Calu3 (cell line): ENCODE measurements around the gene SUMO2. TPM values are rescaled to one million over a fixed set of nuclear protein-coding genes. Genes with fewer than 3 reads are reported as not detected.
A peak's percentile ranks its signal among the peaks of the same experiment; 100 is the strongest.

Experiments used
- BruUV-seq: library from RNA; stranded (reverse); fragments of 400-500 nt; replicated peaks from 2 replicates; lab custom pipeline; 2021; lab: Mats Ljungman, UMichigan
- CTCF ChIA-PET: fragments of 300-600 bp; sonication (Branson Sonifier 250); formaldehyde crosslinking; loops from one replicate; lab custom pipeline; 2022; ENCODE audit warnings: antibody characterized with exemption; lab: Charles Lee
- DNase-seq: peaks from one replicate; pipeline ENCODE4 v3.0.0; 2022
- H3K27ac Mint-ChIP-seq: one replicate; pipeline ENCODE4 v1.8.0; 2022; ENCODE audit warnings: mixed read lengths; ENCODE audit not compliant: unreplicated experiment
- H3K27me3 Mint-ChIP-seq: one replicate; pipeline ENCODE4 v1.8.0; 2022; ENCODE audit warnings: mixed read lengths; ENCODE audit not compliant: unreplicated experiment
- H3K36me3 Mint-ChIP-seq: one replicate; pipeline ENCODE4 v1.8.0; 2022; ENCODE audit warnings: mild to moderate bottlenecking, moderate library complexity, mixed read lengths; ENCODE audit not compliant: insufficient read depth, unreplicated experiment
- H3K4me1 Mint-ChIP-seq: one replicate; pipeline ENCODE4 v1.8.0; 2022; ENCODE audit warnings: mild to moderate bottlenecking, low read depth, mixed read lengths; ENCODE audit not compliant: unreplicated experiment
- H3K4me3 Mint-ChIP-seq: one replicate; pipeline ENCODE4 v1.8.0; 2022; ENCODE audit warnings: mild to moderate bottlenecking, low read depth, moderate library complexity, mixed read lengths; ENCODE audit not compliant: unreplicated experiment
- H3K9me3 Mint-ChIP-seq: one replicate; pipeline ENCODE4 v1.8.0; 2022; ENCODE audit warnings: low read depth, mixed read lengths; ENCODE audit not compliant: unreplicated experiment
- intact Hi-C: fragments of 100-400 bp; cut with micrococcal nuclease; formaldehyde crosslinking; loops from one replicate; pipeline ENCODE4 v1.10.0; 2022; ENCODE audit not compliant: unreplicated experiment
- total RNA-seq: library from RNA; stranded (reverse); gene quantifications from 2 replicates; pipeline ENCODE4 v1.2.3, GENCODE V29; 2022
- TF ChIP-seq, protein P1 (sequence below): fragments of 200-600 bp; IDR thresholded peaks from one replicate; pipeline ENCODE4 v1.8.0; 2022; ENCODE audit warnings: antibody characterized with exemption; ENCODE audit not compliant: unreplicated experiment

The SUMO2 gene
- total RNA-seq, 1 experiment from 2014 or later = 429 TPM

DNA sequence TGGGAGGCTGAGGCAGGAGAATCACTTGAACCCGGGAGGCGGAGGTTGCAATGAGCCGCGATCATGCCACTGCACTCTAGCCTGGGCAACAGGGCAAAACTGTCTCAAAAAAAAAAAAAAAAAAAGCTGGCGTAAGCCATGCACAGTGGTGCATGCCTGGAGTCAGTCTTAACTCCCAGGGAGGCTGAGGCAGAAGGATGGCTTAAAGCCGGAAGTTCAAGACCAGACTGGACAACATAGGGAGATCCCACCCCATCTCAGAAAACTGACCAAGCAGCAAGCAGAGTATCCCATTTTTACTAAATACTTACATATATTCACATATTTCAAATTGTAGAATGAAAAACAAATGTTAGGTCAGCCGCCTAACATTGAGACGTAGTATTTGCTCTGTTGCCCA, 55.8 kb downstream of the SUMO2 start:
- peaks cover 31% of the 10 kb centered on the region for H3K4me1 Mint-ChIP-seq
- intact Hi-C loops = no loop called here
- TF ChIP-seq, protein P1, sequence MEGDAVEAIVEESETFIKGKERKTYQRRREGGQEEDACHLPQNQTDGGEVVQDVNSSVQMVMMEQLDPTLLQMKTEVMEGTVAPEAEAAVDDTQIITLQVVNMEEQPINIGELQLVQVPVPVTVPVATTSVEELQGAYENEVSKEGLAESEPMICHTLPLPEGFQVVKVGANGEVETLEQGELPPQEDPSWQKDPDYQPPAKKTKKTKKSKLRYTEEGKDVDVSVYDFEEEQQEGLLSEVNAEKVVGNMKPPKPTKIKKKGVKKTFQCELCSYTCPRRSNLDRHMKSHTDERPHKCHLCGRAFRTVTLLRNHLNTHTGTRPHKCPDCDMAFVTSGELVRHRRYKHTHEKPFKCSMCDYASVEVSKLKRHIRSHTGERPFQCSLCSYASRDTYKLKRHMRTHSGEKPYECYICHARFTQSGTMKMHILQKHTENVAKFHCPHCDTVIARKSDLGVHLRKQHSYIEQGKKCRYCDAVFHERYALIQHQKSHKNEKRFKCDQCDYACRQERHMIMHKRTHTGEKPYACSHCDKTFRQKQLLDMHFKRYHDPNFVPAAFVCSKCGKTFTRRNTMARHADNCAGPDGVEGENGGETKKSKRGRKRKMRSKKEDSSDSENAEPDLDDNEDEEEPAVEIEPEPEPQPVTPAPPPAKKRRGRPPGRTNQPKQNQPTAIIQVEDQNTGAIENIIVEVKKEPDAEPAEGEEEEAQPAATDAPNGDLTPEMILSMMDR = no peak
- H3K27ac Mint-ChIP-seq = no peak overlapping the region
- CTCF ChIA-PET = interaction anchor here (0.6 to 0.7 kb wide), 3 partner anchors 41 to 656 kb away, joined by 3 to 5 read pairs (median 4); no protein-coding TSS in a partner anchor
- no peaks in the 10 kb centered on the region for H3K27me3 Mint-ChIP-seq
- BruUV-seq = no TSS peak
- no peak overlapping the region for H3K4me3 Mint-ChIP-seq
- H3K9me3 Mint-ChIP-seq = no peaks in the 10 kb centered on the region
- DNase-seq = no peak
- peaks cover 55% of the 10 kb centered on the region for H3K36me3 Mint-ChIP-seq

DNA sequence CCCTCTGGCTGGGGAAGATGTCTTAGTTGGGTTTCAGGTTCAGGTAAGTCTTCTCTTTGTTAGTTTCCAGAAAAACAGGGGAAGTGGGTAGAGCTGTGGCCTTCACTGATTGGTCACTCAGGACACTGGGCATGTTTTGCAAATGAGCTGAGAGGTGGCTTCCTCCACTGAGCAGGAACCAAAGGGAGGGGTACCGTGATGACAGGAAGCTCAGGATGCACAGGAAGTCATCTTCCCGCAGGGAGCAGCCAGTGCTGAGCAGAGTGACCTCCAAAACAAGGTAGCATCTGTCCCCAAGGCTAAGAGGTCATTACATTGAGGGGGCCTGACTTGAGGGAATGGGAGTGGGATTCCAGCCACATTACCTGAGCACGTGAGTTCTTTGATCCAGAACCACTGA, 56.8 kb downstream of the SUMO2 start:
- H3K4me1 Mint-ChIP-seq = peaks cover 33% of the 10 kb centered on the region
- DNase-seq = no peak
- peak overlapping the region; percentile 17 for H3K27ac Mint-ChIP-seq
- no peaks in the 10 kb centered on the region for H3K27me3 Mint-ChIP-seq
- peaks cover 53% of the 10 kb centered on the region for H3K36me3 Mint-ChIP-seq
- intact Hi-C loops = no loop called here
- H3K4me3 Mint-ChIP-seq = no peak overlapping the region
- TF ChIP-seq, protein P1 = no peak
- CTCF ChIA-PET = no interaction called here
- no peaks in the 10 kb centered on the region for H3K9me3 Mint-ChIP-seq
- BruUV-seq = no TSS peak

DNA sequence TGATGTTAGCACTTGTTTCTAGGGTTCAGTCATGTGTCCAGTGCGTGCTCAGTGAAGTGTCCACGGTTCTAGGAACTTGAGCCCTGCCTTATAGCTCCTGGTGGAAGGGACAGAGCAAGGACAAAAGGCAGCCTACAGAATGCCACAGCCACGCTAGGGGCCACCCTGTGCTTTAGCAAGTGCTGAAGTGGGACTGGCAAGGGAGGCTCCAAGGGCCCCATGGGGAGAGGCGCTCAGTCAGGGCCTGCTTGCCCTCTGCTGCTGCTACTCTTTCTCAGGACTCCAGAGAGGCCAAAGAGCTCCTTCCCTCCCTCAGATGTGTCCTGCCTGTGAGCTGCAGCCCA, 58.0 kb downstream of the SUMO2 start:
- Mint-ChIP-seq H3K9me3 (no peaks in the 10 kb centered on the region), H3K27me3 (no peaks in the 10 kb centered on the region), H3K27ac (peak overlapping the region; percentile 93), H3K4me3 (peak overlapping the region; percentile 53), H3K36me3 (peaks cover 55% of the 10 kb centered on the region), H3K4me1 (peaks cover 34% of the 10 kb centered on the region)
- peak; percentile 30 for DNase-seq
- TF ChIP-seq, protein P1 = no peak
- CTCF ChIA-PET = interaction anchor here (0.6 to 1.8 kb wide), 6 partner anchors 11 to 146 kb away, joined by 3 to 12 read pairs (median 4); partner anchors contain the start of genes MIF4GD and NUP85
- intact Hi-C loops = no loop called here
- TSS peak; percentile 91 for BruUV-seq

DNA sequence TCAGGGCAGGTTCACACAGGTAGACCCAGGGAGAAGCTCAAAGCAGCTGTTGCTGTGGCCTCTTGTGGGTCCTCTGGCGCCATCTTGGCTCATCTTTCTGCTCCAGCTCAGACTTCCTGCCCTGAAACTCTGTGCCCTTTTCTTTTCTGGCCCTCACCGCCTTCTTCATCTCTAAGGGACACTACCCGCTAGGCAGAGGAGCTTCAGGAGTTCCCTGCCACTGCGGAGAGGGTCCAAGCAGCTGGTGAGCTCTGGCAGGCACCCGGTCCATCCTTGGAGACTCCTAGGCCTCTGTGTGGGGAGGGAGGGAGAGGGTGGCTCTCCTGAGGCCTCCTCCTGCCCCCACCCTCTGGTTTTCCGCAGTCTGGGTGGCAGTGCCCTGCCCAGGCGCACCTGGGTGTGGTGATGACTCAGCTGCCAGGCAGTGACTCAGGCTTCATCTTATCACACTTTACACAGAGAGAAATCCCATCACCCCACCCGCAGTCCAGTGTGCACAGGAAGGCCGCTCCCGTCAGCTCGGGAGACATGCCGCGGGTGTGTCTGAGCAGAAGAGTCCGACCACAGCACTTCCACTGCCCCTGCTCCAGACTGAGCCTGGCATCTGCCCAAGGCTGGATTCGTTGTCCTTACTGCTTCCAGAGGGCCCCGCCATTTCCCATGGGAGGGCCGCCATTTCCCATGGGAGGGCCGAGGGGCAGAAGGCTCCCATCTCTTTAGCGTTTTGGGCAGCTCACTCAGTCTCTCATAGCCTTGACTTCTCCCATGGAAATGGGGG, 58.5 kb downstream of the SUMO2 start:
- H3K4me1 Mint-ChIP-seq = peaks cover 34% of the 10 kb centered on the region
- BruUV-seq = no TSS peak
- peaks cover 53% of the 10 kb centered on the region for H3K36me3 Mint-ChIP-seq
- TF ChIP-seq, protein P1 = no peak
- DNase-seq = peak; percentile 96
- no peaks in the 10 kb centered on the region for H3K27me3 Mint-ChIP-seq
- no peaks in the 10 kb centered on the region for H3K9me3 Mint-ChIP-seq
- CTCF ChIA-PET = interaction anchor here (0.6 to 1.8 kb wide), 11 partner anchors 10 to 288 kb away, joined by 3 to 12 read pairs (median 3); partner anchors contain the start of genes MIF4GD and NUP85
- H3K4me3 Mint-ChIP-seq = peak overlapping the region; percentile 53
- intact Hi-C loops = no loop called here
- peak overlapping the region; percentile 93 for H3K27ac Mint-ChIP-seq
